Muscle layer of colon (tissue), 2 donors: ENCODE measurements around the gene MYO18A.
"Not testable (repeated sequence)": the region's sequence is repeated elsewhere in the genome, so short reads cannot be mapped to it uniquely, and the experiment has no call there.

Source experiments
- H3K27ac ChIP-seq: one replicate; pipeline ENCODE4 v1.7.0; 2013; ENCODE audit warnings: low read depth, mild to moderate bottlenecking, low read length, moderate library complexity
- H3K27me3 ChIP-seq, 2 donors: one replicate each; pipeline ENCODE4 v1.7.0; 2013; ENCODE audit warnings: low read length in 2 of 2, mild to moderate bottlenecking in 2 of 2; ENCODE audit not compliant: insufficient read depth in 2 of 2, control insufficient read depth in 1 of 2
- H3K36me3 ChIP-seq: one replicate; pipeline ENCODE4 v1.7.0; 2013; ENCODE audit warnings: mild to moderate bottlenecking, low read length; ENCODE audit not compliant: insufficient read depth
- H3K4me1 ChIP-seq: one replicate; pipeline ENCODE4 v1.7.0; 2013; ENCODE audit warnings: mild to moderate bottlenecking, low read length; ENCODE audit not compliant: insufficient read depth
- H3K4me3 ChIP-seq, 2 donors: one replicate each; pipeline ENCODE4 v1.7.0; 2013; ENCODE audit warnings: low read length in 2 of 2, low read depth in 1 of 2, mild to moderate bottlenecking in 1 of 2, moderate library complexity in 1 of 2
- H3K9ac ChIP-seq: one replicate; pipeline ENCODE4 v1.7.0; 2013; ENCODE audit warnings: low read length
- H3K9me3 ChIP-seq: one replicate; pipeline ENCODE4 v1.7.0; 2013; ENCODE audit warnings: mild to moderate bottlenecking, low read length
- donor health status: abdominal sarcoma.
- donor health status: Adenocarcinoma of cecum.

The MYO18A gene

GRCh38 chr17:29090750-29091605, 89.2 kb downstream of the MYO18A start:
- no peak overlapping the region for H3K27ac ChIP-seq
- peaks cover 10% of the 10 kb centered on the region for H3K4me1 ChIP-seq
- no peak overlapping the region for H3K9ac ChIP-seq
- no peaks in the 10 kb centered on the region for H3K27me3 ChIP-seq
- no peak overlapping the region for H3K4me3 ChIP-seq
- peaks cover 60% of the 10 kb centered on the region for H3K36me3 ChIP-seq
- H3K9me3 ChIP-seq = no peaks in the 10 kb centered on the region

- H3K9ac ChIP-seq = no peak overlapping the region
Observed at GRCh38 chr17:29090108-29090507, 90.1 kb downstream of the MYO18A start.

GRCh38 chr17:29089601-29090044, 90.6 kb downstream of the MYO18A start:
- peak overlapping the region; percentile 14 to 15 for H3K4me3 ChIP-seq
- peaks cover 56% of the 10 kb centered on the region for H3K36me3 ChIP-seq
- peaks cover 24% of the 10 kb centered on the region for H3K4me1 ChIP-seq
- no peaks in the 10 kb centered on the region for H3K9me3 ChIP-seq
- peak overlapping the region; percentile 13 for H3K27ac ChIP-seq
- no peak overlapping the region for H3K9ac ChIP-seq
- H3K27me3 ChIP-seq = no peaks in the 10 kb centered on the region

More at GRCh38 chr17:29090108-29090507, 90.1 kb downstream of the MYO18A start:
- H3K9me3 ChIP-seq = no peaks in the 10 kb centered on the region
- peaks cover 60% of the 10 kb centered on the region for H3K36me3 ChIP-seq
- H3K4me1 ChIP-seq = peaks cover 19% of the 10 kb centered on the region
- peak overlapping the region; percentile 13 for H3K27ac ChIP-seq
- H3K4me3 ChIP-seq = peak overlapping the region in 1 of 2 donors; percentile 15
- H3K27me3 ChIP-seq = no peaks in the 10 kb centered on the region

GRCh38 chr17:29088782-29089181, 91.4 kb downstream of the MYO18A start:
- H3K36me3 ChIP-seq = peaks cover 52% of the 10 kb centered on the region
- not testable (repeated sequence) for H3K9me3 ChIP-seq, H3K9ac ChIP-seq, H3K27me3 ChIP-seq, H3K4me3 ChIP-seq
- peak overlapping the region; percentile 13 for H3K27ac ChIP-seq
- peaks cover 31% of the 10 kb centered on the region for H3K4me1 ChIP-seq

- peaks cover 44% of the 10 kb centered on the region for H3K36me3 ChIP-seq
- H3K9ac ChIP-seq = no peak overlapping the region
- H3K27me3 ChIP-seq = no peaks in the 10 kb centered on the region
- H3K4me1 ChIP-seq = peaks cover 31% of the 10 kb centered on the region
- no peak overlapping the region for H3K27ac ChIP-seq
- no peak overlapping the region for H3K4me3 ChIP-seq
- no peaks in the 10 kb centered on the region for H3K9me3 ChIP-seq
Observed at GRCh38 chr17:29086628-29087332, 93.4 kb downstream of the MYO18A start.

GRCh38 chr17:29085223-29085622, 95.0 kb downstream of the MYO18A start:
- no peaks in the 10 kb centered on the region for H3K27me3 ChIP-seq
- no peak overlapping the region for H3K4me3 ChIP-seq
- H3K4me1 ChIP-seq = peaks cover 28% of the 10 kb centered on the region
- H3K9me3 ChIP-seq = no peaks in the 10 kb centered on the region
- H3K27ac ChIP-seq = no peak overlapping the region
- H3K36me3 ChIP-seq = peaks cover 41% of the 10 kb centered on the region
- no peak overlapping the region for H3K9ac ChIP-seq

GRCh38 chr17:29084541-29085146, 95.6 kb downstream of the MYO18A start:
- peaks cover 40% of the 10 kb centered on the region for H3K36me3 ChIP-seq
- no peak overlapping the region for H3K27ac ChIP-seq
- H3K9ac ChIP-seq = no peak overlapping the region

GRCh38 chr17:29080965-29081364, 99.2 kb downstream of the MYO18A start:
- Histone ChIP-seq H3K4me1 (peaks cover 20% of the 10 kb centered on the region), H3K4me3 (no peak overlapping the region), H3K9ac (no peak overlapping the region), H3K9me3 (no peaks in the 10 kb centered on the region), H3K27me3 (no peaks in the 10 kb centered on the region), H3K27ac (no peak overlapping the region), H3K36me3 (peaks cover 46% of the 10 kb centered on the region)

More at GRCh38 chr17:29084541-29085146, 95.6 kb downstream of the MYO18A start:
- no peak overlapping the region for H3K4me3 ChIP-seq
- H3K4me1 ChIP-seq = peaks cover 23% of the 10 kb centered on the region
- H3K9me3 ChIP-seq = no peaks in the 10 kb centered on the region
- H3K27me3 ChIP-seq = no peaks in the 10 kb centered on the region

GRCh38 chr17:29080323-29080722, 99.9 kb downstream of the MYO18A start:
- Histone ChIP-seq H3K36me3 (peaks cover 40% of the 10 kb centered on the region), H3K9ac (no peak overlapping the region), H3K9me3 (no peaks in the 10 kb centered on the region), H3K27ac (no peak overlapping the region), H3K27me3 (no peaks in the 10 kb centered on the region), H3K4me1 (peaks cover 14% of the 10 kb centered on the region), H3K4me3 (no peak overlapping the region)

GRCh38 chr17:29079887-29080286, 100.3 kb downstream of the MYO18A start:
- Histone ChIP-seq H3K27ac (no peak overlapping the region), H3K36me3 (peaks cover 38% of the 10 kb centered on the region), H3K9me3 (no peaks in the 10 kb centered on the region)

GRCh38 chr17:29079433-29079832, 100.8 kb downstream of the MYO18A start:
- H3K36me3 ChIP-seq = peaks cover 38% of the 10 kb centered on the region
- H3K9ac ChIP-seq = no peak overlapping the region
- H3K27ac ChIP-seq = no peak overlapping the region
- H3K4me1 ChIP-seq = peaks cover 5% of the 10 kb centered on the region
- no peak overlapping the region for H3K4me3 ChIP-seq
- no peaks in the 10 kb centered on the region for H3K27me3 ChIP-seq
- no peaks in the 10 kb centered on the region for H3K9me3 ChIP-seq

More at GRCh38 chr17:29079887-29080286, 100.3 kb downstream of the MYO18A start:
- no peak overlapping the region for H3K4me3 ChIP-seq
- H3K4me1 ChIP-seq = peaks cover 10% of the 10 kb centered on the region
- no peaks in the 10 kb centered on the region for H3K27me3 ChIP-seq
- no peak overlapping the region for H3K9ac ChIP-seq
